ENCODE data around the gene ADSS1.

- TF ChIP-seq POLR2AphosphoS5 (IDR thresholded peaks at IDR 0.05) (peak; percentile 31 to 71 (median 61)), POLR2A (IDR thresholded peaks at IDR 0.05) (no peak), CTCF (IDR thresholded peaks at IDR 0.05 in 8 of 11, conservative IDR thresholded peaks at IDR 0.05 in 3 of 11) (peak in 1 of 11 experiments; percentile 8)
Measured at GRCh38 chr14:104689109-104689880, 34.7 kb upstream of the ADSS1 start, which contains the start of gene INF2.
